Keratinocyte (primary cell): ENCODE measurements around the gene KMT2E.

Experiments
- EZH2 ChIP-seq: IDR thresholded peaks from one replicate; pipeline ENCODE4 v1.6.1; 2012; ENCODE audit warnings: inconsistent platforms, mild to moderate bottlenecking, low read length, moderate library complexity
- TF ChIP-seq, protein P1 (sequence below), 3 experiments: IDR thresholded peaks in 1 of 3; conservative IDR thresholded peaks in 1 of 3; optimal IDR thresholded peaks in 1 of 3; 2 replicates in 2 of 3; 3 replicates in 1 of 3; pipeline versions ENCODE3 to v1.5.1; 2011; ENCODE audit warnings: low read length in 3 of 3, mild to moderate bottlenecking in 3 of 3, moderate library complexity in 2 of 3, control low read depth in 1 of 3, inconsistent platforms in 1 of 3; ENCODE audit not compliant: insufficient read depth in 2 of 3; ENCODE audit errors: extremely low read depth in 1 of 3

DNA sequence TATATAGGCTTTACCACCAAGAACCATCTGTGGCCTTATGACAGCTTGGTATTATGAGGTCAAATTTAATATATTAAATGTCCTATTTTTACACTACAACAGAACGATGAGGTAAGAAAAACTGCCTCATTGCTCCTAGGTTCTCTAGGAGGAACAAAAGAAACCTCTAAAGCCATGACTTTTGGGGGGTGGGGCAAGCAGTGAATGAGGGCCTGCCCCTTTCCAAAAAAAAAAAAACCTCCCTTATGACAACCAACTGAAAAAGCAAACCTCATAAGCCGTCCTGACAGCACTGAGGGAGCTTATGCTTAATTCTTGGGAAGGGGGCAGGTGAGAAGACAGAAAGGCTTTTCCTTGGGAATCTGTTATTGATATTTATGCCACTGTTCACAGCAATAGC lies 116.6 kb downstream of the KMT2E start:
- TF ChIP-seq, protein P1, sequence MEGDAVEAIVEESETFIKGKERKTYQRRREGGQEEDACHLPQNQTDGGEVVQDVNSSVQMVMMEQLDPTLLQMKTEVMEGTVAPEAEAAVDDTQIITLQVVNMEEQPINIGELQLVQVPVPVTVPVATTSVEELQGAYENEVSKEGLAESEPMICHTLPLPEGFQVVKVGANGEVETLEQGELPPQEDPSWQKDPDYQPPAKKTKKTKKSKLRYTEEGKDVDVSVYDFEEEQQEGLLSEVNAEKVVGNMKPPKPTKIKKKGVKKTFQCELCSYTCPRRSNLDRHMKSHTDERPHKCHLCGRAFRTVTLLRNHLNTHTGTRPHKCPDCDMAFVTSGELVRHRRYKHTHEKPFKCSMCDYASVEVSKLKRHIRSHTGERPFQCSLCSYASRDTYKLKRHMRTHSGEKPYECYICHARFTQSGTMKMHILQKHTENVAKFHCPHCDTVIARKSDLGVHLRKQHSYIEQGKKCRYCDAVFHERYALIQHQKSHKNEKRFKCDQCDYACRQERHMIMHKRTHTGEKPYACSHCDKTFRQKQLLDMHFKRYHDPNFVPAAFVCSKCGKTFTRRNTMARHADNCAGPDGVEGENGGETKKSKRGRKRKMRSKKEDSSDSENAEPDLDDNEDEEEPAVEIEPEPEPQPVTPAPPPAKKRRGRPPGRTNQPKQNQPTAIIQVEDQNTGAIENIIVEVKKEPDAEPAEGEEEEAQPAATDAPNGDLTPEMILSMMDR (optimal IDR thresholded peaks at IDR 0.05 in 1 of 3, IDR thresholded peaks at IDR 0.05 in 1 of 3, conservative IDR thresholded peaks at IDR 0.05 in 1 of 3; ENCODE audit: extremely low read depth in 1 of 3, insufficient read depth in 2 of 3, low read length in 3 of 3): no peak
- TF ChIP-seq EZH2: no peak
